ENCODE results near the gene TNS3. TPM values are rescaled to one million over a fixed set of nuclear protein-coding genes. Genes with fewer than 3 reads are reported as not detected.
"Not testable (repeated sequence)": the region's sequence is repeated elsewhere in the genome, so short reads cannot be mapped to it uniquely, and the experiment has no call there.

The TNS3 gene
- total RNA-seq, 1 donor from 2014 or later, result 89.8 TPM

DNA sequence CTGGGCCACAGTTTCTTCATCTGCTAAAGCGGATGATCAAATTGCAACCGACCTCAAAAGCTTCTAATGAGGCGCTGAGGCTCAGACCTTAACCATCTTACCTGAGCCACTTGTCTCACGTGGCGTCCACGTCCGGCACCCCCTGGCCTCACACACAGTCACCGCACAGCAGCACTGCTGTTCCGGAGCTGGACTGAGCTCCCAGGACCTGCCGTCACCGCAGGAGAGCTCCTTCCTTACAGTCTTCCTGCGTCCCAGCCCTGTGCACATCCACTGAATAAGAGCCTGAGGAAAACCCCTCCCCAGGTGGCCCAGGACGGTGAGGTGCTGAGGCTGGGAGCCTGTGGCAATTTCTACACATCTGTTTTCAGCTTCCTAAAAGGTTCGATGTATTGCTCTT is 35.7 kb downstream of the TNS3 start:
- Histone ChIP-seq H3K4me1 (peaks cover 0 to 4% of the 10 kb centered on the region in 2 donors), H3K27me3 (no peaks in the 10 kb centered on the region), H3K36me3 (no peaks in the 10 kb centered on the region), H3K27ac (no peak overlapping the region), H3K4me3 (no peak overlapping the region), H3K9me3 (no peaks in the 10 kb centered on the region)
- intact Hi-C loops (cut with DNase I), result no loop called here
- DNase-seq (ENCODE audit: low spot score in 2 of 2), result no peak
- TF ChIP-seq, protein P1, sequence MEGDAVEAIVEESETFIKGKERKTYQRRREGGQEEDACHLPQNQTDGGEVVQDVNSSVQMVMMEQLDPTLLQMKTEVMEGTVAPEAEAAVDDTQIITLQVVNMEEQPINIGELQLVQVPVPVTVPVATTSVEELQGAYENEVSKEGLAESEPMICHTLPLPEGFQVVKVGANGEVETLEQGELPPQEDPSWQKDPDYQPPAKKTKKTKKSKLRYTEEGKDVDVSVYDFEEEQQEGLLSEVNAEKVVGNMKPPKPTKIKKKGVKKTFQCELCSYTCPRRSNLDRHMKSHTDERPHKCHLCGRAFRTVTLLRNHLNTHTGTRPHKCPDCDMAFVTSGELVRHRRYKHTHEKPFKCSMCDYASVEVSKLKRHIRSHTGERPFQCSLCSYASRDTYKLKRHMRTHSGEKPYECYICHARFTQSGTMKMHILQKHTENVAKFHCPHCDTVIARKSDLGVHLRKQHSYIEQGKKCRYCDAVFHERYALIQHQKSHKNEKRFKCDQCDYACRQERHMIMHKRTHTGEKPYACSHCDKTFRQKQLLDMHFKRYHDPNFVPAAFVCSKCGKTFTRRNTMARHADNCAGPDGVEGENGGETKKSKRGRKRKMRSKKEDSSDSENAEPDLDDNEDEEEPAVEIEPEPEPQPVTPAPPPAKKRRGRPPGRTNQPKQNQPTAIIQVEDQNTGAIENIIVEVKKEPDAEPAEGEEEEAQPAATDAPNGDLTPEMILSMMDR (IDR thresholded peaks at IDR 0.05), result no peak

DNA sequence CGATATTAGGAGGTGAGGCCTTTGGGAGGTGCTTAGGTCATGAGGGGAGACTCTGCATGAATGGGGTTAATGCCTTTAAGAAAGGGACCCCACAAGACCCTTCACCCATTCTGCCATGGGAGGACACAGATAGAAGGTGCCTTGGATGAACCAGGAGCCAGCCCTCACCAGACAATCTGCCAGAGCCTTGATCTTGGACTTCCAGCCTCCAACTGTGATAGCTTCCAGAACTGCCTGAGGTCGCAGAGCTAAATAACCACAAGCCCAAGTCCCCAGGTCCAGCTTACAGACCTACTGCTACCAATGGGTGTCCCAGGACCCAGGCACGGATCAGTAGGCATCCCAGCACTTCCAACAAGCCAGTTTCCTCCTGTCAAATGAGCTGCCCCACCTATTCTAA is 37.5 kb downstream of the TNS3 start:
- no peak for DNase-seq (ENCODE audit: low spot score in 2 of 2)
- H3K27ac ChIP-seq, result no peak overlapping the region
- TF ChIP-seq, protein P1 (IDR thresholded peaks at IDR 0.05), result no peak

DNA sequence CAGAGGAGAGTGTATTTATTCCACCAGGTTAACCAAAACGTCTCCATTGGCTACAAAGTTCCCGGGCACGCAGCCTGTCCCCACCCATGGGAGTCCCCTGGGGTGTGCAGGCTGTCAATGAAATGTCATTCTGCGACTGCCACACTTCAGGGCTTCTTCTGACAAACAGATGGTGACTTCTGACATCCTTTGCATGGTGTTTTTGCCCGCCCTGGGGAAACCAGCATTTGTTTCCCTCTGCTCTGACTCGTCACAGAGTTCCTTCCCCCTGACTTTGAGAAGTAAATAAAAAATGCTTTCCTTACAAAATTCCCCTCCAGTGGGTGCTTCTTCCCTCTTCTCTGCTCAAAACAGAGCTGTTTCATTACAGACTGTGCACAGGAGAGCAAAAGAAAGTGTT is 38.2 kb downstream of the TNS3 start:
- H3K27ac ChIP-seq, result no peak overlapping the region
- H3K4me1 ChIP-seq, result no peaks in the 10 kb centered on the region
- no peaks in the 10 kb centered on the region for H3K9me3 ChIP-seq
- DNase-seq (ENCODE audit: low spot score in 2 of 2), result no peak
- no peaks in the 10 kb centered on the region for H3K27me3 ChIP-seq
- intact Hi-C loops (cut with DNase I), result no loop called here
- H3K4me3 ChIP-seq, result no peak overlapping the region
- H3K36me3 ChIP-seq, result no peaks in the 10 kb centered on the region
- TF ChIP-seq, protein P1 (IDR thresholded peaks at IDR 0.05), result no peak

More for the DNA sequence above, 37.5 kb downstream of the TNS3 start:
- Histone ChIP-seq H3K4me1 (no peaks in the 10 kb centered on the region), H3K27me3 (no peaks in the 10 kb centered on the region), H3K9me3 (no peaks in the 10 kb centered on the region), H3K4me3 (no peak overlapping the region), H3K36me3 (no peaks in the 10 kb centered on the region)
- intact Hi-C loops (cut with DNase I), result no loop called here

DNA sequence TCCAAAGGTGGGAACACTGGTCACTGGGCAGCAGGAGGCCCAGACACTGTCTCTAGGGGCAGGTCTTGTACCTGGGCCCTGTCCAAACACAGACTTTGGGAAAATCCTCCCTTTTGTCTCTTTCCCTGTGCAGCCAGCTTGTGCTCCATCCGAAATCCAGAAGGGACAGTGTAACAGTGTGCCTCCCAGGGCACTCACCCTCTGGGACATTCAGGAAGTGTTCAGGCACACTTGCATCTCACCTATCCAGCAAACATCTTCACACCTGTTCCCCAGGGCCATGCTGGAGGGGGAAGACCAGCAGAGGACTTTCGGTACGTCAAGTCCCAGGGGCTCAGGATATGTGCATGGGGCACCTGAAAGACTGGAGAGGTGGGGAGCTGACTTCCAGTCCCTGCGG is 38.9 kb downstream of the TNS3 start:
- Histone ChIP-seq H3K9me3 (no peaks in the 10 kb centered on the region), H3K27ac (no peak overlapping the region), H3K36me3 (no peaks in the 10 kb centered on the region), H3K27me3 (no peaks in the 10 kb centered on the region), H3K4me3 (no peak overlapping the region), H3K4me1 (peaks cover 0 to 4% of the 10 kb centered on the region in 2 donors)
- no peak for DNase-seq (ENCODE audit: low spot score in 2 of 2)
- intact Hi-C loops (cut with DNase I), result no loop called here
- TF ChIP-seq, protein P1 (IDR thresholded peaks at IDR 0.05), result no peak

DNA sequence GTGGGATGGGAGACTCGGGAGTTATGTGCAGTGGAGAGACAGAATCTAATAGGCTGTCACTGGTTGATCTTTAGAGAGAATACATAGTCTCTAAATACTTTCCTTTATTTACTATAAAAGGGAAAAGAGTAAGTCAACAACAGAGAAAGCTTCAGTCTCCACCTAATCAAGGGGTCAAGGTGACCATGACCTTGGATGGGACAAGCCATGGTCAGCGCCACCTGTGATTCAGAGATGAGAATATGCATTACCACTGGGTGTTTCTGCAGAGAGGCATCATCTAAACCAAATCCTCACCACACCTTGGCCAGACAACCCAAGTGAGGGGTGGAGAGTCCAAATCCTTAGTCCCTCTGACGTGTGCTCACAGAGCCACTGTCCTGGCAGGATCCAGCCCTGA is 39.9 kb downstream of the TNS3 start:
- TF ChIP-seq, protein P1 (IDR thresholded peaks at IDR 0.05), result no peak
- H3K27me3 ChIP-seq, result no peaks in the 10 kb centered on the region
- no peaks in the 10 kb centered on the region for H3K36me3 ChIP-seq
- intact Hi-C loops (cut with DNase I), result no loop called here
- no peak overlapping the region for H3K4me3 ChIP-seq
- H3K4me1 ChIP-seq, result peaks cover 0 to 10% of the 10 kb centered on the region in 2 donors
- no peaks in the 10 kb centered on the region for H3K9me3 ChIP-seq
- DNase-seq (ENCODE audit: low spot score in 2 of 2), result no peak
- no peak overlapping the region for H3K27ac ChIP-seq

DNA sequence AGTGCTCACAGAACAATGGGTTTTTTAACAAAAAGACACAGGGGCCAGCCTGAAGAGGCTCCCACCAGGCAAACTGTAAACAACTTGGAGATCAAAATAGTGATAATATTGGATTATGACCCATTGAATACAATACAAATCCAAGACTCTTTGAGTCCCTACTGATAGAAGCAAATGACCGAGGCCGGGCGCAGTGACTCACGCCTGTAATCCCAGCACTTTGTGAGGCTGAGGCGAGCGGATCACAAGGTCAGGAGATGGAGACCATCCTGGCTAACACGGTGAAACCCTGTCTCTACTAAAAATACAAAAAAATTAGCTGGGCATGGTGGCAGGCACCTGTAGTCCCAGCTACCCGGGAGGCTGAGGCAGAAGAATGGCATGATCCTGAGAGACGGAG is 40.4 kb downstream of the TNS3 start:
- H3K27me3 ChIP-seq; H3K4me3 ChIP-seq; H3K9me3 ChIP-seq; intact Hi-C loops (cut with DNase I); DNase-seq (ENCODE audit: low spot score in 2 of 2); H3K36me3 ChIP-seq; H3K27ac ChIP-seq: not testable (repeated sequence)
- peaks cover 2 to 13% of the 10 kb centered on the region in 2 donors for H3K4me1 ChIP-seq

Measured in ascending aorta (tissue), 2 donors.